Smooth muscle cell (in vitro differentiated cells): ENCODE measurements around the gene LSMEM2. TPM values are rescaled to one million over a fixed set of nuclear protein-coding genes. Genes with fewer than 3 reads are reported as not detected.

ENCODE experiments used
- DNase-seq: peaks from one replicate; lab custom pipeline; 2025; ENCODE audit not compliant: unreplicated experiment; lab: John Stamatoyannopoulos, UW
- H2AFZ ChIP-seq: fragments of 200-600 bp; sonication (generic); 2 replicates; pipeline ENCODE4 v1.6.0; 2016; ENCODE audit warnings: antibody characterized with exemption, low read depth, mild to moderate bottlenecking
- H3F3A ChIP-seq: fragments of 200-600 bp; sonication (generic); 2 replicates; pipeline ENCODE4 v1.6.0; 2017; ENCODE audit warnings: antibody characterized with exemption, low read depth
- H3K27ac ChIP-seq: fragments of 200-600 bp; sonication (generic); 2 replicates; pipeline ENCODE4 v1.5.1; 2016; ENCODE audit warnings: low read depth, mild to moderate bottlenecking
- H3K27me3 ChIP-seq: fragments of 200-600 bp; sonication (generic); 2 replicates; pipeline ENCODE4 v1.6.1; 2016; ENCODE audit warnings: low read depth, mild to moderate bottlenecking
- H3K36me3 ChIP-seq: fragments of 200-600 bp; sonication (generic); 2 replicates; pipeline ENCODE4 v1.5.1; 2016; ENCODE audit warnings: low read depth
- H3K4me1 ChIP-seq: fragments of 200-600 bp; sonication (generic); 2 replicates; pipeline ENCODE4 v1.5.1; 2016; ENCODE audit warnings: low read depth
- H3K4me2 ChIP-seq: fragments of 200-600 bp; sonication (generic); 2 replicates; pipeline ENCODE4 v1.6.0; 2016; ENCODE audit warnings: mild to moderate bottlenecking
- H3K4me3 ChIP-seq: fragments of 200-600 bp; sonication (generic); 2 replicates; pipeline ENCODE4 v1.5.1; 2016; ENCODE audit warnings: mild to moderate bottlenecking
- H3K79me2 ChIP-seq: fragments of 200-600 bp; sonication (generic); 2 replicates; pipeline ENCODE4 v1.6.0; 2016; ENCODE audit warnings: low read depth, mild to moderate bottlenecking
- H3K9ac ChIP-seq: fragments of 200-600 bp; sonication (generic); 2 replicates; pipeline ENCODE4 v1.6.0; 2016; ENCODE audit warnings: low read depth
- H3K9me3 ChIP-seq: fragments of 200-600 bp; sonication (generic); replicated peaks from 2 replicates; pipeline ENCODE4 v1.5.1; 2016; ENCODE audit warnings: low read depth
- H4K20me1 ChIP-seq: fragments of 200-600 bp; sonication (generic); 2 replicates; pipeline ENCODE4 v1.6.0; 2016; ENCODE audit warnings: low read depth
- WGBS: methylation state at CpG from one replicate; pipeline ENCODE4 v1.1.7; 2016; ENCODE audit warnings: low lambda C conversion rate; 5-methylcytosine and 5-hydroxymethylcytosine counted together
- polyA plus RNA-seq: library from polyadenylated mRNA; unstranded; fragments of >200 nt; fragmentation: Nextera tagmentation; extraction: Ambion mirVana; gene quantifications from 2 replicates; pipeline ENCODE4 v1.2.1, GENCODE V29; 2016
- total RNA-seq: library from RNA; depleted of rRNA; stranded (reverse); fragments of >200 nt; gene quantifications from 2 replicates; pipeline ENCODE4 v1.2.3, GENCODE V29; 2014
- TF ChIP-seq, protein P1 (sequence below): fragments of 200-600 bp; sonication (generic); IDR thresholded peaks from 2 replicates; pipeline ENCODE4 v1.5.1; 2017; ENCODE audit warnings: borderline replicate concordance, mild to moderate bottlenecking, antibody characterized with exemption; ENCODE audit not compliant: insufficient read depth, poor library complexity, severe bottlenecking

The LSMEM2 gene
- total and polyA plus RNA-seq, 2 experiments from 2014 or later: 0.09 TPM; not detected in 1

DNA sequence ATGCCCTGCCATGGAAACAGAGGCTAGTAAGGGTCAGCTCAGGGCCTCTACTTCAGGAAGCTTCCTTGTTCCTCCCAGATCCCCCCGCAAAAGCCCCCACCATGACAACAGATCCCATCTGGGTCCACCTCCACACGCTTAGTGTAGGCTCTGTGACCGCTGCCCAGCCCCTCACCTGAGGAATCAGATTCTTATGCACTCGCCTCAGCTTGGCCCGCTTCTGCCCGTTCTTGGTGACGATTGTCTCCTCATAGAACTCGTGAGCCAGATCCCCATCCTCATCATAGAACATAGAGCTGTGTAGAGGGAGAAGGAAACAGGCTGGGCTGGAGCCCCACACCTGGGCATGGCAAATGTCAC is 47.3 kb downstream of the LSMEM2 start:
- TF ChIP-seq, protein P1, sequence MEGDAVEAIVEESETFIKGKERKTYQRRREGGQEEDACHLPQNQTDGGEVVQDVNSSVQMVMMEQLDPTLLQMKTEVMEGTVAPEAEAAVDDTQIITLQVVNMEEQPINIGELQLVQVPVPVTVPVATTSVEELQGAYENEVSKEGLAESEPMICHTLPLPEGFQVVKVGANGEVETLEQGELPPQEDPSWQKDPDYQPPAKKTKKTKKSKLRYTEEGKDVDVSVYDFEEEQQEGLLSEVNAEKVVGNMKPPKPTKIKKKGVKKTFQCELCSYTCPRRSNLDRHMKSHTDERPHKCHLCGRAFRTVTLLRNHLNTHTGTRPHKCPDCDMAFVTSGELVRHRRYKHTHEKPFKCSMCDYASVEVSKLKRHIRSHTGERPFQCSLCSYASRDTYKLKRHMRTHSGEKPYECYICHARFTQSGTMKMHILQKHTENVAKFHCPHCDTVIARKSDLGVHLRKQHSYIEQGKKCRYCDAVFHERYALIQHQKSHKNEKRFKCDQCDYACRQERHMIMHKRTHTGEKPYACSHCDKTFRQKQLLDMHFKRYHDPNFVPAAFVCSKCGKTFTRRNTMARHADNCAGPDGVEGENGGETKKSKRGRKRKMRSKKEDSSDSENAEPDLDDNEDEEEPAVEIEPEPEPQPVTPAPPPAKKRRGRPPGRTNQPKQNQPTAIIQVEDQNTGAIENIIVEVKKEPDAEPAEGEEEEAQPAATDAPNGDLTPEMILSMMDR: no peak
- Histone ChIP-seq H3K27me3 (no peaks in the 10 kb centered on the region), H3F3A (peaks cover 16% of the 10 kb centered on the region), H4K20me1 (no peaks in the 10 kb centered on the region), H3K4me2 (no peak overlapping the region), H3K79me2 (peaks cover 21% of the 10 kb centered on the region), H3K4me1 (peaks cover 19% of the 10 kb centered on the region), H2AFZ (no peak overlapping the region), H3K4me3 (no peak overlapping the region), H3K27ac (no peak overlapping the region), H3K9me3 (no peaks in the 10 kb centered on the region), H3K9ac (no peak overlapping the region), H3K36me3 (no peaks in the 10 kb centered on the region)
- 96% methylated on average over 8 of the region's 8 CpGs for WGBS
- no peak for DNase-seq

DNA sequence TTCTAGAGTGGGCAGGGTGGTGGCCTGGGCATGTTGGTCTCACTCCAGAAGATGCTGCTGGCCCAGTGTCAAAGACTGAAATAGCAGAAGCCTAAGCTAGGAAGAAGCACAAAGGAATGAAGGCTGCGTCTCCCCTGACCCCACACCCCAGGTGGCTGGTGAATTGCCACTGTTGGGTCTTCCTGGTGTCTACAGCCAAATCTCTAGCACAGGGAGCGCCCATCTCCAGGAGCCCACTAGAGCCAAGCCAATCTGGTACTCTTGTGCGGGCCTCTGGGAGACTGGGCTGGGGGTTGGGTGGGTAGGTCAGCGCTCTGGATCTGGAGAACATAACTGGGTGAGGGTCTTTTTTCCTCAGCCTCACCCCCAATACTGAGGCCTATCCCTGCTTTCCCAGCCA is 48.2 kb downstream of the LSMEM2 start:
- peak overlapping the region; percentile 94 for H3K4me2 ChIP-seq
- TF ChIP-seq, protein P1: no peak
- H3K9me3 ChIP-seq: no peaks in the 10 kb centered on the region
- WGBS: 90% methylated on average over 4 of the region's 4 CpGs
- peaks cover 16% of the 10 kb centered on the region for H3K4me1 ChIP-seq
- H3F3A ChIP-seq: peaks cover 17% of the 10 kb centered on the region
- no peak overlapping the region for H2AFZ ChIP-seq
- peaks cover 31% of the 10 kb centered on the region for H3K79me2 ChIP-seq
- peaks cover 7% of the 10 kb centered on the region for H4K20me1 ChIP-seq
- peak overlapping the region; percentile 86 for H3K9ac ChIP-seq
- peak overlapping the region; percentile 84 for H3K4me3 ChIP-seq
- H3K27me3 ChIP-seq: no peaks in the 10 kb centered on the region
- H3K36me3 ChIP-seq: no peaks in the 10 kb centered on the region
- DNase-seq: no peak
- H3K27ac ChIP-seq: no peak overlapping the region

DNA sequence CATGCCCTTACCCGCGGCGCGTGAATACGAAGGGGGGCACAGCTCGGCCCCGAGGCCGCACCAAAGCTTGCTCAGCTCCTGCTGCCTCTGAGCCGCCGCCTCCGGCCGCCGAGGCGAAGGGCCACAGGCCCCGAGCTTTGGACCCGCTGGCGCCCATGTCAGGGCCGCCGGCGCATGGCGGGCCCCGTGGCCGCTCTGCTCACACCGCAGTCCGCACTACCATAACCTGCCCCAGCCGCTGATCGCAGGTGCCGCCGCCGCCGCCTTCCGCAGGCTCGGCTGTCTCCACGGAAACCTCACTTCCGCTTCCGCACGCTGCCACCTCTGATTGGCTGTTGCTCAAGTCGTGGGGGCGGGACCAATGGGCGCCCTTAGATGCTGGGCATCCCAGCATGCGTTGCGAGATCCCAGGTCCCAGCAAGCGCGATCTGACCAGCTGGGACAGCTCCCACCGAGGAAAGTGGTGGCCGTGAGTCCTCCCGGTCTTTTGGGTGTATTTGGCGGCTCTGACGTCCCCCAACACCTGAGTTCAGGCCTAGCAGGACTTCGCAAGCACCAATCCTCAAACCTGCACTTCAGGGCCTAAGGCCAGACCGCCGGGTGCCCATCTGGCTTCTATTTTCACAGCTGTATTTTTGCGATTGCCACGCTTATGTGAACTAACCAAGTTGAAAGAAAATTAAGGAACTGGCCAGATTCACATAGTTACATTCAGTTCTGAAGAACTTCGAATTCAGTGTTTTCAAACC is 49.2 kb downstream of the LSMEM2 start, which contains the start of gene TUSC2:
TUSC2 (minus strand) TSS at position 281 of the 749 bp plus-strand sequence; CDS start at position 157, 124 bp downstream.
- 6% methylated on average over 55 of the region's 55 CpGs for WGBS
- Histone ChIP-seq H3K4me1 (peaks cover 9% of the 10 kb centered on the region), H3K27me3 (no peaks in the 10 kb centered on the region), H4K20me1 (peaks cover 17% of the 10 kb centered on the region), H3K9me3 (no peaks in the 10 kb centered on the region), H3K27ac (peak within 1 kb of the TSS; percentile 69), H3K9ac (peak within 1 kb of the TSS; percentile 86), H3K36me3 (no peaks in the 10 kb centered on the region), H3F3A (peaks cover 15% of the 10 kb centered on the region), H3K4me3 (peak within 1 kb of the TSS; percentile 84), H3K79me2 (peaks cover 41% of the 10 kb centered on the region), H2AFZ (peak within 1 kb of the TSS; percentile 64), H3K4me2 (peak within 1 kb of the TSS; percentile 94)
- peak; percentile 72 for DNase-seq
- TF ChIP-seq, protein P1: no peak
